ENCODE results near the gene NBPF6.

The NBPF6 gene

DNA sequence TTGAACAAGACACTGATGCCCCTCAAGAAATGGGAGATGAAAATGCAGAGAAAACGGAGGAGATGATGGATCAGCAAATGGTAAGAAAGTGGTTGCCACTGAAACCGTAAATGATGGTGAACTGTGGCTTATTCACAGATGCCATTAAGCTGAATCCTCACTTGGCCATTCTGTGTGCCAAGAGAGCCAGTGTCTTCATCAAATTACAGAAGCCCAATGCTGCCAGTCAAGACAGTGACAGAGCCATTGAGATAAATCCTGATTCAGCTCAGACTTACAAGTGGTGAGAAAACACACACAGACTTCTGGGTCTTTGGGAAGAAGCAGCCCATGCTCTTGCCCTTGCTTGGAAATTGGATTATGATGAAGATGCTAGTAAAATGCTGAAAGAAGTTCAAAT is 52.5 kb downstream of the NBPF6 start:
- no peaks in the 10 kb centered on the region for H3K9me3 Mint-ChIP-seq
- H3K27ac Mint-ChIP-seq, result no peak overlapping the region
- no peak for TF ChIP-seq CTCF (IDR thresholded peaks at IDR 0.05)
- no peaks in the 10 kb centered on the region for H3K4me1 Mint-ChIP-seq
- H3K36me3 Mint-ChIP-seq (ENCODE audit: low read depth), result no peaks in the 10 kb centered on the region
- H3K4me3 Mint-ChIP-seq, result no peak overlapping the region
- DNase-seq, result no peak
- H3K27me3 Mint-ChIP-seq (ENCODE audit: low read depth, poor library complexity), result no peaks in the 10 kb centered on the region

DNA sequence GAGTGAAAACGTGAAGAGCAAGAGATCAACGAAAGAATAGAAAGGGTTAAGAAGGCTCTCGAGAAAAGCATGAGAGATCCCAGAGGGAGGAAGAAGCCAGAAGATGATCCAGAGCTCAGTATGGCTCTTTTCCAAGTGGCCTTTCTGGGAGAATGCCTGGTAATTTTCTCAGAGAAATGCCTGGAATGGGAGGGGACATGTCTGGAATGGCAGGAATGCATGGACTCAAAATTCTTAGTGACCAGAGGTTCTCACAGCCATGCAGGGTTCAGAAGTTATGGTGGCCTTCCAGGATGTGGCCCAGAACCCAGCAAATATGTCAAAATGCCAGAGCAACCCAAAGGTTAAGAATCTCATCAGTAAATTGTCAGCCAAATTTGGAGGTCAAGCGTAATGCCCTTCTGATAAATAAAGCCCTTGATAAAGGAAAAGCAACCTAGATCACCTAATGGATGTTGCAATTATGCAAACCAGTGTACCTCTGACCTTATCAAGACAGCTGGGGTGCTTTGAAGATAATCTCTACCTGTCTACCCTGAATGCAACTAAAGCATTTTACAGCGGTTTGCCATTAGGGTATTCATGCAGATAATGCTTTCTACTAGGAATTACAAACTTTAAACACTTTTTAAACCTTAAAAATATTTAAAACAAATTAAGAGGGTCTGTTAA is 53.1 kb downstream of the NBPF6 start:
- no peaks in the 10 kb centered on the region for H3K4me1 Mint-ChIP-seq
- no peak for DNase-seq
- H3K36me3 Mint-ChIP-seq (ENCODE audit: low read depth), result no peaks in the 10 kb centered on the region
- H3K27ac Mint-ChIP-seq, result no peak overlapping the region
- H3K4me3 Mint-ChIP-seq, result no peak overlapping the region
- no peak for TF ChIP-seq CTCF (IDR thresholded peaks at IDR 0.05)
- H3K27me3 Mint-ChIP-seq (ENCODE audit: low read depth, poor library complexity), result no peaks in the 10 kb centered on the region
- H3K9me3 Mint-ChIP-seq, result no peaks in the 10 kb centered on the region

DNA sequence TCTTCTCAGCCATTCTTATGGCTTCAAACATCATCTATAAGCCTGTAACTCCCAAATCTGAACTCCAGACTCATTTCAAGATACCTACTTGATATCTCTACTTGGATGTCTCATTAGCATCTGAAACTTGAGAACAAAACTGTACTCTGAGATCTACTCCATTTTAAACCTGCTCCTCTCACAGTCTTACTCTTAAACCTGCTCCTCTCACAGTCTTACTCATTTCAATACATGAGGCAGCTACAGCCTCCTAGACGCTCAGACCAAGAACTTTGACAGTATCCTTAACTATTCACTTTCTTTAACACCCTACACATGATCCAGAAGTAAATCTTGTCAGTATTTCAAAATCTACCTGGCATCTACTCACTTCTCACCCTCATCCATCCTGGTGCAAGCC is 54.3 kb downstream of the NBPF6 start:
- no peaks in the 10 kb centered on the region for H3K4me1 Mint-ChIP-seq
- no peaks in the 10 kb centered on the region for H3K36me3 Mint-ChIP-seq (ENCODE audit: low read depth)
- no peak for DNase-seq
- no peak overlapping the region for H3K4me3 Mint-ChIP-seq
- H3K27ac Mint-ChIP-seq, result no peak overlapping the region
- no peaks in the 10 kb centered on the region for H3K27me3 Mint-ChIP-seq (ENCODE audit: low read depth, poor library complexity)
- no peak for TF ChIP-seq CTCF (IDR thresholded peaks at IDR 0.05)
- H3K9me3 Mint-ChIP-seq, result no peaks in the 10 kb centered on the region

DNA sequence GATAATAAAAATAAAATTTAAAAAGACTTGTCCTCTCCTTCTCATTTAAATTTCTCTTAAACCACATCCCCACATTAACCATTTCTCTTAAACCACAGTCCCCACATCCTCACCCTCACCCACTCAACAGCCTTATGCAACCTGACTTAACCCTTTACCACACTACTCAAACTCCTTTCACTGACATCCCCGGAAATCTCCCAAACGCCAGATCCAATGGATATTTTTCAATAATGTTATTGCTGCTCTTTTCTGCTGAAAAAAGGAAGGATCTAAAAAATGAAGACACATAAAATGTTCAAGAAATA is 55.6 kb downstream of the NBPF6 start:
- H3K4me1 Mint-ChIP-seq, result no peaks in the 10 kb centered on the region
- no peak overlapping the region for H3K4me3 Mint-ChIP-seq
- no peak for DNase-seq
- no peak for TF ChIP-seq CTCF (IDR thresholded peaks at IDR 0.05)
- H3K27ac Mint-ChIP-seq, result no peak overlapping the region
- H3K27me3 Mint-ChIP-seq (ENCODE audit: low read depth, poor library complexity), result no peaks in the 10 kb centered on the region
- H3K36me3 Mint-ChIP-seq (ENCODE audit: low read depth), result no peaks in the 10 kb centered on the region
- H3K9me3 Mint-ChIP-seq, result no peaks in the 10 kb centered on the region

DNA sequence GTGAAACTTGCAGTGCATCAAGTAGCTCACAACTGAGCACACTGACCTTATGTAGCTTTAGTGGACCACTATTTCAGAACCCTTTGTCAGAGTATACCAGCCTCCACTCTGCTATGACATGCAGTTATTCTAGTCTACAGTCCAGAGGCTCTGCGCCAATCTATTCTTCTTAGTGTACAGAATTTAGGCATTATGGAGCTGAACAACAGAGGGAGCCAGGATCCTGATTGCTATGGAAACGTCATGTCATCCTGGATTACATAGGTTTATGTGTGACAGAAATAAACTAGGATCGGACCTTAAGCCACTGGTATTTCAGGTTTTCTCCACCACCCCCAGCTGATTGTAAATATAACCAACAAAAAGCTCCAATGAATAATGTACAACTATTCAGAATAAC is 61.6 kb downstream of the NBPF6 start:
- no peaks in the 10 kb centered on the region for H3K4me1 Mint-ChIP-seq
- no peaks in the 10 kb centered on the region for H3K36me3 Mint-ChIP-seq (ENCODE audit: low read depth)
- H3K27me3 Mint-ChIP-seq (ENCODE audit: low read depth, poor library complexity), result peaks cover 3% of the 10 kb centered on the region
- no peak overlapping the region for H3K27ac Mint-ChIP-seq
- no peak for TF ChIP-seq CTCF (IDR thresholded peaks at IDR 0.05)
- H3K9me3 Mint-ChIP-seq, result no peaks in the 10 kb centered on the region
- no peak for DNase-seq
- H3K4me3 Mint-ChIP-seq, result no peak overlapping the region

GRCh38 chr1:108512239-108513043 is 62.3 kb downstream of the NBPF6 start:
- no peak overlapping the region for H3K4me3 Mint-ChIP-seq
- peaks cover 3% of the 10 kb centered on the region for H3K27me3 Mint-ChIP-seq (ENCODE audit: low read depth, poor library complexity)
- TF ChIP-seq CTCF (IDR thresholded peaks at IDR 0.05), result peak; percentile 83
- no peaks in the 10 kb centered on the region for H3K36me3 Mint-ChIP-seq (ENCODE audit: low read depth)
- no peaks in the 10 kb centered on the region for H3K4me1 Mint-ChIP-seq
- H3K27ac Mint-ChIP-seq, result no peak overlapping the region
- DNase-seq, result no peak
- no peaks in the 10 kb centered on the region for H3K9me3 Mint-ChIP-seq
